H1 (cell line): ENCODE measurements around the gene GPLD1. TPM values are rescaled to one million over a fixed set of nuclear protein-coding genes. Genes with fewer than 3 reads are reported as not detected.

Source experiments
- ASH2L ChIP-seq: fragments of 200-600, 300-600 bp; sonication (generic); IDR thresholded peaks from one replicate; pipeline ENCODE4 v1.7.1; 2017; ENCODE audit warnings: low read length
- polyA plus RNA-seq, 7 experiments: library from polyadenylated mRNA; depleted of rRNA in 3 of 7; stranded (reverse) in 5 of 7; unstranded in 2 of 7; fragments of >200 nt in 5 of 7; fragments of 200-250 nt in 2 of 7; gene quantifications; 1 replicate in 5 of 7; 2 replicates in 1 of 7; 4 replicates in 1 of 7; pipeline versions ENCODE4 v1.2.1 to v1.2.3, GENCODE V29; 2011 to 2013; ENCODE audit warnings: missing spikeins in 2 of 7, mixed read lengths in 2 of 7
- total RNA-seq: library from RNA; stranded (reverse); fragmentation: NEBNext Ultra II Directional; extraction: Animal tissue kit (Norgen Biotek cat#: 25700); gene quantifications from 2 replicates; pipeline ENCODE4 v1.2.1, GENCODE V29; 2021

The GPLD1 gene
- total and polyA plus RNA-seq, 2 of the 8 experiments (the other 6 are each of a cell fraction or from before 2014, with no cell fraction given) = 3.7 to 5.3 TPM

DNA sequence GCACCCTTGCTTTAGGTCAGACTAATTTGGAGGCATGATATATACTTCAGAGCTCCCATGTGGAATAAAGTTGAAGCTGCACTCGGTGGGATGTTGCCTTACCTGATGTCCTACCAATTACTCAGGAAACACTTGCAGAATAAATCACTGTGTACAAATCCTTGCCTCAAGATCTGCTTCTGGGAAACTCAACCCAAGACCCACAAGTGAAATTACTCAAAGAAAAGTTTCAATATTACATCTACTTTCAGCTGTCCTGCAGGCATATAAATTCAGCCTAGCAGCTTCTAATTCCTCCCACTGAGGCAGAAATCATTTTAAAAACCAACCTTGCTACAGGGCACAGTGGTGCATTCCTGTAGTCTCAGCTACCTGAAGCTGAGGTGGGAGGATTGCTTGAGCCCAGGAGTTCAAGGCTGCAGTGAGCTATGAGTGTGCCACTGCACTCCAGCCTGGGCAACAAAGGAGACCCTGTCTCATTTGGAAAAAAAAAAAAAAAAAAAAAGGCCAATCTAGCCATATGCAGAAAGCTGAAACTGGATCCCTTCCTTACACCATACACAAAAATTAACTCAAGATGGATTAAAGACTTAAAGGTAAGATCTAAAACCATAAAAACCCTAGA, 110.8 kb downstream of the GPLD1 start (continued):
- TF ChIP-seq ASH2L = no peak

Other genes starting within 250 kb of the GPLD1 start
- gene DCDC2, start 131.5 kb downstream of the GPLD1 start, total RNA-seq = 0.15 and 0.23 TPM in 2 replicates
- 0.03 TPM in 2 replicates for gene DCDC2, start 131.5 kb downstream of the GPLD1 start, polyA plus RNA-seq (2011; rRNA removed)
- 67.5 and 68.4 TPM in 2 replicates for gene MRS2, start 86.6 kb downstream of the GPLD1 start, total RNA-seq
- 51.2 and 51.8 TPM in 2 replicates for gene MRS2, start 86.6 kb downstream of the GPLD1 start, polyA plus RNA-seq (2011; rRNA removed)
- gene ALDH5A1, start 5.4 kb upstream of the GPLD1 start, total RNA-seq = 2.4 and 4.1 TPM in 2 replicates
- gene ALDH5A1, start 5.4 kb upstream of the GPLD1 start, polyA plus RNA-seq (2011; rRNA removed) = 1.3 and 1.5 TPM in 2 replicates
- 0.69 and 0.78 TPM in 2 replicates for gene KIAA0319, start 156.6 kb upstream of the GPLD1 start, total RNA-seq
- 0.30 and 0.41 TPM in 2 replicates for gene KIAA0319, start 156.6 kb upstream of the GPLD1 start, polyA plus RNA-seq (2011; rRNA removed)
- 51.6 and 52.6 TPM in 2 replicates for gene TDP2, start 177.3 kb upstream of the GPLD1 start, total RNA-seq
- gene TDP2, start 177.3 kb upstream of the GPLD1 start, polyA plus RNA-seq (2011; rRNA removed) = 13.2 and 18.8 TPM in 2 replicates
- 40.6 and 42.8 TPM in 2 replicates for gene ACOT13, start 177.5 kb upstream of the GPLD1 start, total RNA-seq
- gene ACOT13, start 177.5 kb upstream of the GPLD1 start, polyA plus RNA-seq (2011; rRNA removed) = 16.4 and 27.6 TPM in 2 replicates
- 100 and 101 TPM in 2 replicates for gene C6orf62, start 229.6 kb upstream of the GPLD1 start, total RNA-seq
- gene C6orf62, start 229.6 kb upstream of the GPLD1 start, polyA plus RNA-seq (2011; rRNA removed) = 23.8 and 25.6 TPM in 2 replicates